Astrocyte (in vitro differentiated cells and primary cell): Measurements from ENCODE around the gene SLC22A31. TPM values are rescaled to one million over a fixed set of nuclear protein-coding genes. Genes with fewer than 3 reads are reported as not detected.
"Not testable (repeated sequence)": the region's sequence is repeated elsewhere in the genome, so short reads cannot be mapped to it uniquely, and the experiment has no call there.

Experiments
- DNase-seq: peaks from one replicate; pipeline ENCODE4 v3.0.0-alpha.2; 2010; ENCODE audit warnings: low read depth
- FAIRE-seq: peaks from 2 replicates; lab custom pipeline; 2011; peaks lifted over from hg19 to GRCh38; lab: Jason Lieb, UNC
- H2AFZ ChIP-seq: 2 replicates; pipeline ENCODE4 v1.6.0; 2012; ENCODE audit warnings: low read depth, low read length, inconsistent platforms
- H3K27ac ChIP-seq: 2 replicates; pipeline ENCODE4 v1.5.1; 2011; ENCODE audit warnings: low read depth, low read length, inconsistent platforms
- H3K27me3 ChIP-seq: 2 replicates; pipeline ENCODE4 v1.6.0; 2011; ENCODE audit warnings: low read length, inconsistent platforms; ENCODE audit not compliant: insufficient read depth
- H3K36me3 ChIP-seq: 2 replicates; pipeline ENCODE4 v1.5.1; 2011; ENCODE audit warnings: low read length, inconsistent platforms; ENCODE audit not compliant: insufficient read depth
- H3K4me1 ChIP-seq: 2 replicates; pipeline ENCODE4 v1.5.1; 2011; ENCODE audit warnings: low read length, inconsistent platforms; ENCODE audit not compliant: insufficient read depth
- H3K4me2 ChIP-seq: 2 replicates; pipeline ENCODE4 v1.6.0; 2012; ENCODE audit warnings: low read length, inconsistent platforms
- H3K4me3 ChIP-seq: 2 replicates; pipeline ENCODE4 v1.5.1; 2011; ENCODE audit warnings: low read depth, mild to moderate bottlenecking, low read length, inconsistent platforms; ENCODE audit not compliant: insufficient read depth
- H3K79me2 ChIP-seq: 2 replicates; pipeline ENCODE4 v1.6.0; 2012; ENCODE audit warnings: mild to moderate bottlenecking, low read length, inconsistent platforms; ENCODE audit not compliant: insufficient read depth
- H3K9ac ChIP-seq: 2 replicates; pipeline ENCODE4 v1.6.0; 2012; ENCODE audit warnings: mild to moderate bottlenecking, low read length, inconsistent platforms
- H3K9me3 ChIP-seq: 2 replicates; pipeline ENCODE4 v1.5.1; 2012; ENCODE audit warnings: low read depth, mild to moderate bottlenecking, low read length, inconsistent platforms; ENCODE audit not compliant: insufficient read depth
- H4K20me1 ChIP-seq: 2 replicates; pipeline ENCODE4 v1.6.0; 2012; ENCODE audit warnings: low read length, inconsistent platforms; ENCODE audit not compliant: insufficient read depth
- H3K27ac Mint-ChIP-seq: one replicate; pipeline ENCODE4 v1.8.0; 2021; ENCODE audit warnings: mild to moderate bottlenecking, mixed read lengths; ENCODE audit not compliant: unreplicated experiment
- H3K27me3 Mint-ChIP-seq: one replicate; pipeline ENCODE4 v1.8.0; 2021; ENCODE audit warnings: low read depth, mixed read lengths; ENCODE audit not compliant: unreplicated experiment
- H3K36me3 Mint-ChIP-seq: one replicate; pipeline ENCODE4 v1.8.0; 2021; ENCODE audit warnings: low read depth, mixed read lengths; ENCODE audit not compliant: unreplicated experiment
- H3K4me1 Mint-ChIP-seq: one replicate; pipeline ENCODE4 v1.8.0; 2021; ENCODE audit warnings: low read depth, mixed read lengths; ENCODE audit not compliant: unreplicated experiment
- H3K4me3 Mint-ChIP-seq: one replicate; pipeline ENCODE4 v1.8.0; 2021; ENCODE audit warnings: mild to moderate bottlenecking, moderate library complexity, mixed read lengths; ENCODE audit not compliant: unreplicated experiment
- H3K9me3 Mint-ChIP-seq: one replicate; pipeline ENCODE4 v1.8.0; 2021; ENCODE audit warnings: mild to moderate bottlenecking, mixed read lengths; ENCODE audit not compliant: unreplicated experiment
- CTCF ChIP-seq: IDR thresholded peaks from 2 replicates; pipeline ENCODE4 v1.5.1; 2011; ENCODE audit warnings: low read depth, mild to moderate bottlenecking, inconsistent platforms, low read length, moderate library complexity; ENCODE audit not compliant: insufficient read depth
- EZH2 ChIP-seq: IDR thresholded peaks from 2 replicates; pipeline ENCODE4 v1.6.1; 2012; ENCODE audit warnings: mild to moderate bottlenecking, low read length, inconsistent platforms; ENCODE audit not compliant: insufficient read depth
- total RNA-seq: library from RNA; stranded (reverse); gene quantifications from 2 replicates; pipeline ENCODE4 v1.2.1, GENCODE V29; 2021

The SLC22A31 gene
- total RNA-seq, 1 donor from 2014 or later = 1.3 TPM

GRCh38 chr16:89189358-89190025 is 10.8 kb downstream of the SLC22A31 start:
- Histone ChIP-seq H3K4me3 (no peak overlapping the region), H3K4me1 (no peaks in the 10 kb centered on the region), H3K36me3 (no peaks in the 10 kb centered on the region), H3K27ac (no peak overlapping the region), H3K79me2 (no peaks in the 10 kb centered on the region), H3K27me3 (no peaks in the 10 kb centered on the region), H4K20me1 (peaks cover 11% of the 10 kb centered on the region), H2AFZ (no peak overlapping the region), H3K9ac (no peak overlapping the region), H3K9me3 (no peaks in the 10 kb centered on the region), H3K4me2 (no peak overlapping the region)
- Mint-ChIP-seq H3K27ac (no peak overlapping the region), H3K4me1 (no peaks in the 10 kb centered on the region), H3K9me3 (no peaks in the 10 kb centered on the region), H3K27me3 (peaks cover 4% of the 10 kb centered on the region), H3K4me3 (no peak overlapping the region), H3K36me3 (no peaks in the 10 kb centered on the region)
- DNase-seq (no peak), FAIRE-seq (no peak)
- TF ChIP-seq CTCF (no peak), EZH2 (no peak)

- H3K27me3 Mint-ChIP-seq, H3K9me3 Mint-ChIP-seq, H3K4me3 ChIP-seq, H3K4me3 Mint-ChIP-seq, H3K4me1 Mint-ChIP-seq, H3K27me3 ChIP-seq, H3K79me2 ChIP-seq, H3K9ac ChIP-seq, DNase-seq, H3K27ac Mint-ChIP-seq, H3K36me3 ChIP-seq, H3K36me3 Mint-ChIP-seq, H2AFZ ChIP-seq, H3K9me3 ChIP-seq, H3K4me1 ChIP-seq, H3K4me2 ChIP-seq, H3K27ac ChIP-seq, FAIRE-seq: not testable (repeated sequence)
- peaks cover 11% of the 10 kb centered on the region for H4K20me1 ChIP-seq
Measured at GRCh38 chr16:89188471-89189357, 11.6 kb downstream of the SLC22A31 start.

- H3K4me1 ChIP-seq = no peaks in the 10 kb centered on the region
- TF ChIP-seq EZH2 (no peak), CTCF (no peak)
- H3K4me2 ChIP-seq = no peak overlapping the region
- no peaks in the 10 kb centered on the region for H3K4me1 Mint-ChIP-seq
- FAIRE-seq = no peak
- peaks cover 4% of the 10 kb centered on the region for H3K27me3 ChIP-seq
- H3K9ac ChIP-seq = no peak overlapping the region
- H3K27me3 Mint-ChIP-seq = peaks cover 14% of the 10 kb centered on the region
- DNase-seq = no peak
- H3K9me3 ChIP-seq = no peaks in the 10 kb centered on the region
- no peak overlapping the region for H3K4me3 Mint-ChIP-seq
- no peaks in the 10 kb centered on the region for H3K79me2 ChIP-seq
- H3K9me3 Mint-ChIP-seq = no peaks in the 10 kb centered on the region
- H3K27ac ChIP-seq = no peak overlapping the region
- H2AFZ ChIP-seq = no peak overlapping the region
- no peaks in the 10 kb centered on the region for H3K36me3 Mint-ChIP-seq
- no peak overlapping the region for H3K27ac Mint-ChIP-seq
- no peaks in the 10 kb centered on the region for H3K36me3 ChIP-seq
- H3K4me3 ChIP-seq = no peak overlapping the region
- peaks cover 11% of the 10 kb centered on the region for H4K20me1 ChIP-seq
Measured at GRCh38 chr16:89187770-89188392, 12.5 kb downstream of the SLC22A31 start.
